CD4-positive, alpha-beta memory T cell (primary cell): Measurements from ENCODE around the gene CSNK2A1. TPM values are rescaled to one million over a fixed set of nuclear protein-coding genes. Genes with fewer than 3 reads are reported as not detected.

Experiments
- CTCF ChIA-PET: fragments of 350-600 bp; sonication (Branson Sonifier 250); formaldehyde crosslinking; loops from one replicate; lab custom pipeline; 2021; ENCODE audit warnings: inconsistent platforms; ENCODE audit not compliant: partially characterized antibody; lab: Charles Lee
- POLR2A ChIA-PET: fragments of 350-600 bp; sonication (Branson Sonifier 250); formaldehyde crosslinking; loops from one replicate; lab custom pipeline; 2021; ENCODE audit not compliant: partially characterized antibody; lab: Charles Lee
- DNase-seq, 5 donors: peaks; one replicate each; pipeline versions ENCODE4 v3.0.0 to v3.0.0-alpha.2; 2020 to 2022; ENCODE audit warnings: mixed read lengths in 1 of 5
- H3K27ac ChIP-seq: one replicate; pipeline ENCODE4 v1.7.0; 2013; ENCODE audit warnings: low read depth, low read length
- H3K27me3 ChIP-seq: 2 replicates; pipeline ENCODE4 v1.7.0; 2013; ENCODE audit warnings: mild to moderate bottlenecking, low read length, moderate library complexity; ENCODE audit not compliant: insufficient read depth
- H3K36me3 ChIP-seq: 2 replicates; pipeline ENCODE4 v1.7.0; 2013; ENCODE audit warnings: mild to moderate bottlenecking, low read length, moderate library complexity; ENCODE audit not compliant: insufficient read depth
- H3K4me1 ChIP-seq: 2 replicates; pipeline ENCODE4 v1.7.0; 2013; ENCODE audit warnings: mild to moderate bottlenecking, low read length, moderate library complexity; ENCODE audit not compliant: insufficient read depth
- H3K4me3 ChIP-seq, 2 donors: one replicate each; pipeline ENCODE4 v1.7.0; 2013; ENCODE audit warnings: low read length in 2 of 2, mild to moderate bottlenecking in 1 of 2
- H3K9me3 ChIP-seq, 2 donors: one replicate each; pipeline ENCODE4 v1.7.0; 2013; ENCODE audit warnings: low read length in 2 of 2, control low read depth in 1 of 2; ENCODE audit not compliant: control insufficient read depth in 1 of 2
- H3K27ac Mint-ChIP-seq, 7 donors: one replicate each; pipeline ENCODE4 v1.8.0; 2020 to 2021; ENCODE audit warnings: mixed read lengths in 7 of 7, mild to moderate bottlenecking in 6 of 7, inconsistent platforms in 3 of 7, moderate library complexity in 3 of 7
- H3K27me3 Mint-ChIP-seq, 2 donors: one replicate each; pipeline ENCODE4 v1.8.0; 2020 to 2021; ENCODE audit warnings: mixed read lengths in 2 of 2
- H3K36me3 Mint-ChIP-seq, 2 donors: one replicate each; pipeline ENCODE4 v1.8.0; 2020 to 2021; ENCODE audit warnings: mixed read lengths in 2 of 2, inconsistent platforms in 1 of 2, mild to moderate bottlenecking in 1 of 2
- H3K4me1 Mint-ChIP-seq, 4 donors: one replicate each; pipeline ENCODE4 v1.8.0; 2020 to 2021; ENCODE audit warnings: mixed read lengths in 4 of 4, mild to moderate bottlenecking in 1 of 4
- H3K4me3 Mint-ChIP-seq, 8 donors: one replicate each; pipeline ENCODE4 v1.8.0; 2020 to 2021; ENCODE audit warnings: mixed read lengths in 8 of 8, mild to moderate bottlenecking in 7 of 8, moderate library complexity in 6 of 8, inconsistent platforms in 3 of 8
- H3K9me3 Mint-ChIP-seq, 8 donors: one replicate each; pipeline ENCODE4 v1.8.0; 2020 to 2021; ENCODE audit warnings: mixed read lengths in 8 of 8, mild to moderate bottlenecking in 5 of 8, inconsistent platforms in 3 of 8, moderate library complexity in 1 of 8
- intact Hi-C: fragments of 100-400 bp; cut with micrococcal nuclease; formaldehyde crosslinking; loops from one replicate; pipeline ENCODE4 v1.15.1; 2023
- polyA plus RNA-seq, 2 donors: library from polyadenylated mRNA; unstranded; fragments of 300-500 nt; fragmentation: Illumina TruSeq; gene quantifications; one replicate each; pipeline ENCODE4 v1.2.3, GENCODE V29; 2021
- total RNA-seq, 2 experiments: library from RNA; stranded (reverse); gene quantifications; one replicate each; pipeline ENCODE4 v1.2.3, GENCODE V29; 2021

CSNK2A1 gene
- total and polyA plus RNA-seq, 4 experiments from 2014 or later, result 45.2 to 87.8 (median 64.9) TPM

GRCh38 chr20:434221-434620 lies 109.4 kb downstream of the CSNK2A1 start:
- intact Hi-C loops, result no loop called here
- CTCF ChIA-PET, result interaction anchor here (1.3 kb wide), 1 partner anchor 168 kb away, joined by 3 read pairs; no protein-coding TSS in a partner anchor
- H3K4me3 Mint-ChIP-seq, result peak overlapping the region in 4 of 8 donors; percentile 24 to 54 (median 42)
- peak overlapping the region in 4 of 7 donors; percentile 9 to 80 (median 44) for H3K27ac Mint-ChIP-seq
- H3K27me3 ChIP-seq, result no peaks in the 10 kb centered on the region
- no peaks in the 10 kb centered on the region for H3K9me3 ChIP-seq
- H3K4me1 Mint-ChIP-seq, result peaks cover 41 to 77% (median 51%) of the 10 kb centered on the region in 4 donors
- DNase-seq, result no peak
- H3K4me3 ChIP-seq, result no peak overlapping the region
- peaks cover 55% of the 10 kb centered on the region for H3K4me1 ChIP-seq
- peaks cover 21% of the 10 kb centered on the region for H3K36me3 ChIP-seq
- POLR2A ChIA-PET, result interaction anchor here (1.2 to 2.2 kb wide), 2 partner anchors 28 to 53 kb away, joined by 3 to 4 read pairs; partner anchors contain the start of gene TBC1D20
- H3K27me3 Mint-ChIP-seq, result no peaks in the 10 kb centered on the region
- H3K9me3 Mint-ChIP-seq, result no peaks in the 10 kb centered on the region
- peaks cover 28 to 52% of the 10 kb centered on the region in 2 donors for H3K36me3 Mint-ChIP-seq
- no peak overlapping the region for H3K27ac ChIP-seq

- Mint-ChIP-seq H3K9me3 (no peaks in the 10 kb centered on the region), H3K27ac (peak overlapping the region; percentile 66 to 93 (median 80)), H3K4me1 (peaks cover 33 to 69% (median 43%) of the 10 kb centered on the region in 4 donors), H3K4me3 (peak overlapping the region in 7 of 8 donors; percentile 46 to 75 (median 67)), H3K27me3 (no peaks in the 10 kb centered on the region), H3K36me3 (peaks cover 28 to 53% of the 10 kb centered on the region in 2 donors)
- Histone ChIP-seq H3K36me3 (peaks cover 22% of the 10 kb centered on the region), H3K4me1 (peaks cover 48% of the 10 kb centered on the region), H3K27ac (peak overlapping the region; percentile 12), H3K4me3 (no peak overlapping the region), H3K27me3 (no peaks in the 10 kb centered on the region), H3K9me3 (no peaks in the 10 kb centered on the region)
- POLR2A ChIA-PET, result interaction anchor here (2.2 kb wide), 1 partner anchor 52 kb away, joined by 4 read pairs; no protein-coding TSS in a partner anchor
- DNase-seq, result peak; percentile 35 to 78 (median 49)
- intact Hi-C loops, result no loop called here
- CTCF ChIA-PET, result interaction anchor here (1.4 to 2.2 kb wide), 2 partner anchors 21 to 43 kb away, joined by 4 to 5 read pairs; no protein-coding TSS in a partner anchor
Observed at GRCh38 chr20:433300-433975, 110.2 kb downstream of the CSNK2A1 start.

- H3K36me3 ChIP-seq, result peaks cover 23% of the 10 kb centered on the region
- H3K27ac ChIP-seq, result peak overlapping the region; percentile 12
- ChIA-PET CTCF (interaction anchor here (1.4 to 2.2 kb wide), 3 partner anchors 20 to 79 kb away, joined by 4 to 5 read pairs (median 5); no protein-coding TSS in a partner anchor), POLR2A (interaction anchor here (2.2 kb wide), 1 partner anchor 52 kb away, joined by 4 read pairs; no protein-coding TSS in a partner anchor)
- H3K4me3 ChIP-seq, result no peak overlapping the region
- H3K4me3 Mint-ChIP-seq, result peak overlapping the region in 6 of 8 donors; percentile 46 to 75 (median 68)
- H3K4me1 Mint-ChIP-seq, result peaks cover 27 to 63% (median 38%) of the 10 kb centered on the region in 4 donors
- DNase-seq, result no peak
- no peaks in the 10 kb centered on the region for H3K9me3 Mint-ChIP-seq
- intact Hi-C loops, result no loop called here
- H3K27me3 ChIP-seq, result no peaks in the 10 kb centered on the region
- H3K27ac Mint-ChIP-seq, result peak overlapping the region; percentile 51 to 93 (median 78)
- peaks cover 28 to 57% of the 10 kb centered on the region in 2 donors for H3K36me3 Mint-ChIP-seq
- no peaks in the 10 kb centered on the region for H3K9me3 ChIP-seq
- no peaks in the 10 kb centered on the region for H3K27me3 Mint-ChIP-seq
- peaks cover 41% of the 10 kb centered on the region for H3K4me1 ChIP-seq
Observed at GRCh38 chr20:432677-433299, 110.8 kb downstream of the CSNK2A1 start.

GRCh38 chr20:432208-432607 lies 111.4 kb downstream of the CSNK2A1 start:
- Mint-ChIP-seq H3K9me3 (no peaks in the 10 kb centered on the region), H3K27ac (peak overlapping the region in 4 of 7 donors; percentile 42 to 61 (median 50)), H3K27me3 (no peaks in the 10 kb centered on the region), H3K4me1 (peaks cover 21 to 57% (median 33%) of the 10 kb centered on the region in 4 donors), H3K4me3 (no peak overlapping the region), H3K36me3 (peaks cover 30 to 62% of the 10 kb centered on the region in 2 donors)
- POLR2A ChIA-PET, result no interaction called here
- DNase-seq, result no peak
- intact Hi-C loops, result no loop called here
- CTCF ChIA-PET, result interaction anchor here (1.0 to 2.2 kb wide), 3 partner anchors 44 to 78 kb away, joined by 5 to 7 read pairs (median 5); no protein-coding TSS in a partner anchor
- H3K9me3 ChIP-seq, result no peaks in the 10 kb centered on the region
- peaks cover 35% of the 10 kb centered on the region for H3K4me1 ChIP-seq
- no peaks in the 10 kb centered on the region for H3K27me3 ChIP-seq
- H3K36me3 ChIP-seq, result peaks cover 19% of the 10 kb centered on the region
- no peak overlapping the region for H3K4me3 ChIP-seq
- no peak overlapping the region for H3K27ac ChIP-seq

GRCh38 chr20:431012-431904 lies 112.3 kb downstream of the CSNK2A1 start:
- Histone ChIP-seq H3K9me3 (no peaks in the 10 kb centered on the region), H3K27ac (no peak overlapping the region), H3K4me1 (peaks cover 29% of the 10 kb centered on the region), H3K36me3 (peaks cover 15% of the 10 kb centered on the region), H3K4me3 (no peak overlapping the region), H3K27me3 (no peaks in the 10 kb centered on the region)
- CTCF ChIA-PET, result interaction anchor here (1.0 to 2.2 kb wide), 3 partner anchors 45 to 77 kb away, joined by 5 to 7 read pairs (median 5); no protein-coding TSS in a partner anchor
- Mint-ChIP-seq H3K36me3 (peaks cover 36 to 64% of the 10 kb centered on the region in 2 donors), H3K9me3 (no peaks in the 10 kb centered on the region), H3K27ac (peak overlapping the region in 4 of 7 donors; percentile 30 to 78 (median 44)), H3K4me1 (peaks cover 22 to 50% (median 31%) of the 10 kb centered on the region in 4 donors), H3K4me3 (no peak overlapping the region), H3K27me3 (no peaks in the 10 kb centered on the region)
- intact Hi-C loops, result loop anchor here (1.0 kb wide), 2 partner anchors 48 to 77 kb away; no protein-coding TSS in a partner anchor
- DNase-seq, result peak in 4 of 5 donors; percentile 10 to 20 (median 19)
- POLR2A ChIA-PET, result interaction anchor here (1.4 kb wide), 1 partner anchor 22 kb away, joined by 3 read pairs; no protein-coding TSS in a partner anchor

- peaks cover 31 to 62% of the 10 kb centered on the region in 2 donors for H3K36me3 Mint-ChIP-seq
Observed at GRCh38 chr20:430091-430999, 113.2 kb downstream of the CSNK2A1 start.

More at GRCh38 chr20:430091-430999, 113.2 kb downstream of the CSNK2A1 start:
- Histone ChIP-seq H3K4me3 (no peak overlapping the region), H3K4me1 (peaks cover 28% of the 10 kb centered on the region), H3K9me3 (no peaks in the 10 kb centered on the region), H3K27ac (no peak overlapping the region), H3K27me3 (no peaks in the 10 kb centered on the region), H3K36me3 (peaks cover 15% of the 10 kb centered on the region)
- Mint-ChIP-seq H3K27ac (peak overlapping the region in 3 of 7 donors; percentile 18 to 46 (median 35)), H3K4me3 (no peak overlapping the region), H3K9me3 (no peaks in the 10 kb centered on the region), H3K27me3 (no peaks in the 10 kb centered on the region), H3K4me1 (peaks cover 20 to 41% (median 24%) of the 10 kb centered on the region in 4 donors)
- intact Hi-C loops, result no loop called here
- ChIA-PET CTCF (no interaction called here), POLR2A (interaction anchor here (1.3 to 1.4 kb wide), 2 partner anchors 8 to 21 kb away, joined by 3 to 6 read pairs; no protein-coding TSS in a partner anchor)
- no peak for DNase-seq
